ENCODE data around the gene DSCAM. TPM values are rescaled to one million over a fixed set of nuclear protein-coding genes. Genes with fewer than 3 reads are reported as not detected.
"Not testable (repeated sequence)": the region's sequence is repeated elsewhere in the genome, so short reads cannot be mapped to it uniquely, and the experiment has no call there.

Gene DSCAM
- total RNA-seq, 1 experiment from 2014 or later, result 0.03 TPM

DNA sequence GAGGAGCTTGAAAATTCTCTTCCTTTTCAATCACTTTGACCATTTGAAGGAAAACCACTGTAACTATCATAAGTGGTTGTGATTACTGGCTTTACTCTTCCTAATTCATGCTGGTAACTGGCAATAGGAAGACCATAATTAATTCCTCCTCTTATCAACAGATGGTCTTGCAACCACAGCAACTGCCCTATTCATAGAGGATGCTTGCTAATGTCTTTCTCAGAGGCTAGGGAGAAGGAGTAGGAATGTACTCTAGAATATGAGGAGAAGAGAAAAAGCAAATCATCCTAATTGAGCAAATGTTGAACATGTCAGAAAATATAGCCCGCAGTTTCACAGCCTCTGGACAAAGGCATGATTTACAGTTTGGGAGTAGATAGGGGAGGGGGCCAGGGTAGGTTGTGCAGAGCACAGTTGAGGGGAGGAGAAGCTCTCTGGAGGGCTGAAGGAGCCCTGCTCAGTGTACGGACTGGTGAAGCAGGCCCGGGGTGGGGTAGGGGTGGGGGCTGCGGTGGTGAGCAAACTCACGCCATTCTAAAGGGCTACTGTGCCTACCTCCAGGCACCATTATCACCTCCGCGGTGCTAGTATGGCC is 786.8 kb downstream of the DSCAM start:
- no peak for DNase-seq (ENCODE audit: low read depth)

DNA sequence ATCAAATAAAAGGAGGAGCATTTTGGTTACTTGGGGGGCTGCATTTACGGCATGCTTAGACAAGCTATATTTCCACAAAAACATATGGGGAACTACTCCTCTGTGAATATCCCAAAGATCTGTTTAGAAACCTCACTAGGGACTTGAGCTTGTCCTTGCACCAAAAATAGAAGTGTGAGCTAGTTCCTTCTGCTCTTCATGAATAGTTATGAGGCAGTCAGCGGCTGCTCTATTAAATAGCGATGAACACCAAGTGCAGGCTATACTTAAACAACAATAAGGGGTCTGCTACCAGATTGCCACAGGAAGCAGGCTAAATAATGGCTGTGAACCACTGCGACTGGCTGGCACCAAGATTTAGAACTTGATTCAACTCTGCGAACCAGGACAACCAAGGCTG is 789.6 kb downstream of the DSCAM start:
- no peak for DNase-seq (ENCODE audit: low read depth)

DNA sequence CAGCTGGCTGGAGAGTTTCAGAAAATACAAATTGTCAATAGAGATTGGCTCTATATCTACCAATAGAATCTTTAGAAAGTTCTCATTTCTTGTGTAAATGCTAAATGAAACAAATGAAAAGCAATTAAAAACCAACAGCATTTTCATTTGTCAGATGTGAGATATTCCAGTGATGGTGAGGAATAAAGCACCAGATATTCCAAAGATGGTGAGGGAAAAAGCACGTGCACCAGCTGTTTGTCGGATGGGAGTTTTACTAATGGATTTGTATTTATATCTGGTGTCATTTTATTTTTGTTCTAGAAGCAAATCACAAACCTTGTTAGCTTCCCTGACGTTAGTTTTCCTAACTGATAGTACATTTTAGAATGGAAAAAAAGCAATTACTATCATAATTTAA is 790.9 kb downstream of the DSCAM start:
- no peak for DNase-seq (ENCODE audit: low read depth)

DNA sequence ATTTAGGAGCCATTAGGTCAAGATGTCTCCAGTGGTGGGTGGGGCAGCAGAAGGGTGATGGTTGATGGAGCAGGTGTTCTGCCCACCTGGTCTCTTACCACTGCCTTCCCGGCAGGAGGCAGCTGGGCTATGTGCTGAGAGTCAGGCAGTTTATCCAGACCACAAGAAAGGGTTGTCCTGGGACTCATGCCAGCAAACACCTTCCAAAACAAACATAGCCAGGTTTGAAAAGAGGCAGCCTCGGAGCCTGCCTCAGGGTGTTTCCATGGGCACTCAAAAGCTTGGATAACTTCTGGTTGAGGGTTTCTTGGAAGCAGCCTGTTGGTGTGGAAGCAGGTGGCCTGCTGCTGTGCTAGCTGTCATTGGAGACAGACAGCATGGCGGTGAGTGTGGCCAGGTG is 792.6 kb downstream of the DSCAM start:
- DNase-seq (ENCODE audit: low read depth), result no peak

DNA sequence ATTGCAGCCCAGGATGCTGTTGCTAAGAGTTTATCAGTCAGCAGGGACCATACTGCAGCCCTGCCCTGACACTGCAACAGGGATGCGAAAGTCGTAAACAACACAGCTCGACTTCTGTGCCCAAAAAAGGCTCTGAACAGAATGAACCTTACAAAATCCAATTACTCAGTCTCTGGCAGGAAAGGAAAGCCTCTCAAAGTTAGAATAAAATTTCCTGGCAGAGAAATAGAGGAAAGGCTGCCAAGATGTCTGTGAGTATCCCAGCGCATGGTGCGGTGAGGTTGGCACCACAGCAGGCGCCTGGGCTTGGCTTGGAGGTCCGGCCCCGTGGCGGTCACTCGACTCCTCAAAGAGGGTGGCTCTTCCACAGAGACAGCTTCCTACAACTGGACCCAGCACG is 794.0 kb downstream of the DSCAM start:
- no peak for DNase-seq (ENCODE audit: low read depth)

DNA sequence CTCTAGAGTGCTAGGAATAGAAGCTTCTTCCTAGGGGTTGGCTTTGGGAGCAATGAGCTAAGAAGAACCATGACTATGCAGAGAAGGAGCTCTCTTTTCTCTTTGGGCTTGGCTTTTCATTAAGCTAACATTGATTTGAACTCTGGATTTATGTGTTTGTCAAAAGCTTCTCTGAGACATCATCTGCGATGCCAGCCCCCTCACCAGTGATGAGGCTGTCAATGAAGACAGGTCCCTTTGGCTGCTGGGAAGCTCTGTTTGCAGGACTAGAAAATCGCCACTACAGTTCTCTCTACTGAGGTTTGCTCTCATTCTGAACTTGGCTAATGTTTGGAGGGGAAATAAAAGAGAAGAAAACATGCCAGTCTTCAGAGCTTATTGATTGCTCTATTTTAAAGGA is 794.7 kb downstream of the DSCAM start:
- DNase-seq (ENCODE audit: low read depth), result no peak

DNA sequence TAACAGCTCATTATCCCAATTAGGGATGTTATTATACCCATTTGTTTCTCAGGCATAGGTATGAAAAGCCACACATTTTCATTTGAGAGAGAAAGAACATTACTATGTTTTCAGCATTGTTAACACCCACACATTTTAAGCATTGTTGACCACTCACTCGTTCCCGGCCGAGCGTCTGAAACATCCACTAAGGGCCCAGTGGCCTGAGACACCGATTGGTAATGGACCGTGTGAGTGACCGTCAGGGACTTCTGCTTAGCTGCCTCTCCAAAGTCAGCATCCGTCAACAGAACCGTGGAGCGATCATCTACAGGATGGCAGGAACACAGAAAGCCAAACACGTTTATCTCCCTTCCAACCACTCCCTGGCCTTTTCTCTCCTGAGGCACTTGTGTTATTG is 795.2 kb downstream of the DSCAM start:
- DNase-seq (ENCODE audit: low read depth), result no peak

DNA sequence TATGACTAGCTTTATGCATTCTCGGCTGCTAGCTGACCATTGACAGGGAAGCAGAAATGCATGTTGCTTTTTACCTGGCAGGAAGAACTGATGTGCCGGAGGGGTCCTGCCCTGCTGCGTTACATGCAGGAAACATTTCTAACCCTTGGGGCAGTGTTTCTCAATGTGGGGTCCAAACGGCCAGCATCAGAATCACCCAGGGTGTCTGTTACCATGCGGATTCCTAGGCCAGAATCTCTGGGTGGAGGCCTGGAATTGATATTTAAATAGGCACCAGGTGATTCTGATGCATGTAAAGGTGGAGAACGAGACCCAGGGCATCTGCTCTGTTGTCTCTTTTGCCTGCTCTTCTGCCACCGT is 797.0 kb downstream of the DSCAM start:
- DNase-seq (ENCODE audit: low read depth), result no peak

DNA sequence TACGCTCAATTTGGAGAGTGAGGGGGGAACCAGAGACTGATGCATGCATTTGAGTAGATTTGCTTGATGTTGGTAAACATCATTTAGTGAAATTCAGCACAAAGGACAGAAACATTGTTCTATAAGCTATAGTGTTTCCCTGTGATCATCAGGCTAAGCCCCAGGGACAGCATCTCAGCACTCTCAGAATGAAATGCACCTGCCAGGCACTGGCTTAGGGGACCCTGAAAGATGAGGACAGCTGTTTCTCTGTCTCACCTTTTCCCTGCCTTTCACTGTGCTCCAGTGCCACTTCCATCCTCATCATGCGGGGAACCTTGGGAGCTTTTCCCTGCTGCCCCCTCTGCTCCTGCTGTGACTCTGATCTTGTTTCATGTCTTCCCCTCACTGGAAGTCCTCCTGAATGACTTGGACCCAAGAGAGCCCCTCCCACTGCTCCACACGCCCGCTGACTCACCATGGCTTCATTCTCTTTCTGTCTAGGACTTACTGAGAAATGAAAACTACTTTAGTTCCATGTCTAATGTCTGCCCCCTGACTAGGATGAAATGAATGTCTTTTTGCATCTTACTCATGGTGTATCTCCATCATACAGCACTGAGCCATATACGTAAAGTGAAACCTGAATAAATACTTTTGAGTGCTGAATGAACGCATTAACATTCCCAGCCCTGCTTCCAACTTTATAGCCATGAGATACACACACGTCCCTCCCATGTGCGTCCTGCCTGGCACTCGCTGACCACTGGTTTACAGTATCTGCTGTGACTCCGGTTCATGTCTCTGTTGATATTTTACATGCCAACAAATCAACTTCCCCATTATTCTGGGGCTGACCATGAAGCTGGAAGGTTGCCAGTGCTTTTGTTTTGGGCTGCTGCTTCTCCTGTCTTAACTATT is 797.7 kb downstream of the DSCAM start:
- DNase-seq (ENCODE audit: low read depth), result peak; percentile 56

DNA sequence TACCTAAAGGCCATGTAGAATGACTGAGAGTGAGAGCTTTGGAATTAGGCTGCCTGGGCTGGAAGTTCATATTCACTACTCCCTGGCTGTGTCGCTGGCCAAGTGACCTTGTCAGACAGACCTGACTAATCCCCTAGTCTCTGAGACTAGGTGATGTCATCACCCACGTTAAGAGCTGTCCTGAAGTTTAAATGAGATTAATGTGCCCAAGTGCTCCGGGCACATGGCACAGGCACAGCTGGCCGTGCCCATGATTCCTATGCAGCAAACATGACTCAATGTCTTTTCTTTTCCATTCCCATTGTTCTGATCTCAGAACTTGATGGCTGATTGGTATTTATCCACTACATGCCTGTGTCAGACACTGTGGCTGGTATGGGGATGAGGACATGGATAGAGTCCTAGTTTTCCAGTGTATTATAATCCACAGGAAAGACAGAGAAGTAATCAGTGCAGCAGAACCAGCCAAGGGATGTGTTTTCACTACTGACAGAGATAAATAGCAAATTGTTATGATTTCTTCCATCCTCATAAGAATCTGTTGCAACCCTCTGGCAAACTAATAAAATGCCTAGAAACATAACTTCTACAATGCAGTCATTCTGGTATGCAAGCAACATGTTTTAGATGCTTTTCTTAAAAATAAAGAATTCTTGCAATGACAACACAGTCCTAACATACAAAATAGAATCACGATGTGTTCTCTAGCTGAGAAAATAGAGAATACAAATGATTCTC is 798.8 kb downstream of the DSCAM start:
- no peak for DNase-seq (ENCODE audit: low read depth)

DNA sequence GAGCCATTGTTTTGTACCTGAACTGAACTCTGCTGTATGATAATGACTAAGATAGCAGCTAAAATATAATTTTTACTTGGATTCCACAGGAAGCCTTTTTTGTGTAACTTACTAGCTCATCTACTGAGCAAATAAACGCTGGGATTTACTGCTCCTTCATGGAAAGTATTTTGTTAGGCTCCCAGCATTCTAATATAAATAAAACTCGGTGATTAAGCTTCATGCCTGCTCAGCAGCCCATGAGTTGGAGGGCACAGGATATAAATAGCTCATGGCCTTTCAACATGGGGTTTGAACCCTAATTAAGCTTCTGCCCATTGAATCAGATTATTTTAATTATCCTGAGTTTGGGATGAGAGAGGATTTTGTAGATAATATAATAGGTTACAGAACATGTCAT is 799.7 kb downstream of the DSCAM start:
- DNase-seq (ENCODE audit: low read depth), result no peak

DNA sequence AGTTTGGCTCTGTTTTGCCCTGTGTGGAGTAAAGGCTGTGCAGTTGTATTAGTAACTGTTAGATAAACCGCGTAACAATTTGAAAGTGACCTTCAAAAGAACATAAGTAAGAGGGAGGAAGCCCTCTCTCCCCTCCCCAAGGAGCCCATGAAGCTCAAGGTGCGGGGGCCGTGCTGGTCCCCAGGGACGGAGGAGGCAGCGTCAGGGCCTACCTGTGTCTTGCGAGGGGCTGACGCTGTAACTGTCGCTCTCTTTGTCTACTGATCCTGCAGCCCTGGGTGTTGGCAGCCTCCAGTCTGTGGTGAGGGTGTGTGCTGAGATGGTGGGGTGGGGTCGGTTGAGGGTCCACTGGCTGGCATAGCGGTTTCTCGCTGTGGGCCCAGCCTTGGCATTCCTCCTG is 803.1 kb downstream of the DSCAM start:
- no peak for DNase-seq (ENCODE audit: low read depth)

DNA sequence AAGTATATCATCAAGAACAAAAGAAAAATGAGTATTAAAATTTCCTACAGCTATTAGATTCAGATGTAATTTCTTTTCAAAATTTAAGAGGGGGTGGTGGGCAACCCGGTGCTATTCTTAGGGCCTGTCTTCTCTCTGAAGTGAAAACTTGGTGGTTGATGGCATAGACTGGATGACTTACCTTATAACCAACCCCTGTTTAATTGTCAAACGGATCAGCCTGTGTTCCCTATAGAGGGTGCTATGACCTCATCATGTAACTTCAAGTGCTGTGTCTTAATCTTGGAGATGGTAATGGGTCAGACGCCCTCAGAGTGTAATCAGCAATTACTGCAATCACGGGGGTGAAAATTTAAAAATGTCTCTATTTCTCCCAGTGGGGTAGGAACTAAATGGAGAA is 803.5 kb downstream of the DSCAM start:
- DNase-seq (ENCODE audit: low read depth), result no peak

DNA sequence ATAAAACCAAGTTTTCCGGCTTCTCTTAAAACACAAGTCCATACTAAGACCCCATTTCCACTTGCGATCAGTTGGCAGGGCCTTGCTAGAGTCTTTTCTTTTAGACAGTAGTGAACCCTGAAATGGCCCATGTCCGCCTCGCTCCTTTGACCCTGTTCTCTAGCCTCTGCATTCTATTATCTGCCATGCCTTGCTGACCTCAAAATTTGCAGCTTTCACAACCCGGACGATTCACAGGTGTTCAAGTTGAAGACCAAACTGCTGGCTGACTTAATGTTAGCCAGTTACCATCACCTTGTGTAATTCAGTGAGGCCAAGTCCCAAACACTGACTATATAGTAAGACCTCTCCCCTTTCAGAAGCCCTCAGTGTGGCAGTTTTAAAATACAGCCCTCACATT is 805.5 kb downstream of the DSCAM start:
- no peak for DNase-seq (ENCODE audit: low read depth)

DNA sequence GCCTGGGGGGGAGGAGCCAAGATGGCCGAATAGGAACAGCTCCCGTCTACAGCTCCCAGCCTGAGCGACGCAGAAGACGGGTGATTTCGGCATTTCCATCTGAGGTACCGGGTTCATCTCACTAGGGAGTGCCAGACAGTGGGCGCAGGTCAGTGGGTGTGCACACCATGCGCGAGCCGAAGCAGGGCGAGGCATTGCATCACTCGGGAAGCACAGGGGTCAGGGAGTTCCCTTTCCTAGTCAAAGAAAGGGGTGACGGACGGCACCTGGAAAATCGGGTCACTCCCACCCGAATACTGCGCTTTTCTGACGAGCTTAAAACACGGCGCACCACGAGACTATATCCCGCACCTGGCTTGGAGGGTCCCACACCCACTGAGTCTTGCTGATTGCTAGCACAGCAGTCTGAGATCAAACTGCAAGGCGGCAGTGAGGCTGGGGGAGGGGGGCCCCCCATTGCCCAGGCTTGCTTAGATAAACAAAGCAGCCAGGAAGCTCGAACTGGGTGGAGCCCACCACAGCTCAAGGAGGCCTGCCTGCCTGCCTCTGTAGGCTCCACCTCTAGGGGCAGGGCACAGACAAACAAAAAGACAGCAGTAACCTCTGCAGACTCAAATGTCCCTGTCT is 813.7 kb downstream of the DSCAM start:
- DNase-seq (ENCODE audit: low read depth), result not testable (repeated sequence)

DNA sequence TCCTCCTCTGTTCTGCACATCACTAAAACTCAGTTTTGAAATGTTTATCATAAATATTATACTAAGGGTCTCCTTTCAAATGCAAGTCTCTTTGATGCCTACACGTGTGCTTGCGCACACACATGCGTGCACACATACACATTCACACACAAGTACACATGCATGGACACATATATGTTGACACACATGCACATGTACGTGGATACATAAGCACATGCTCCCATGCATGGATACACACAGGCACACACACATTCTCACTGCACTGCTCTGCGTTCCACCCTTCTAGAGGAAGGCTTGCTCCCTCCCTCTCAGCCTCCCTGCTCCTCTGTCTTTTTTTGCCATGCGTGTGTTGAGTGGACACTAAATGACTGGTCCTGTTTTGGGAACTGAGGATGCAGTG is 817.1 kb downstream of the DSCAM start:
- DNase-seq (ENCODE audit: low read depth), result no peak

DNA sequence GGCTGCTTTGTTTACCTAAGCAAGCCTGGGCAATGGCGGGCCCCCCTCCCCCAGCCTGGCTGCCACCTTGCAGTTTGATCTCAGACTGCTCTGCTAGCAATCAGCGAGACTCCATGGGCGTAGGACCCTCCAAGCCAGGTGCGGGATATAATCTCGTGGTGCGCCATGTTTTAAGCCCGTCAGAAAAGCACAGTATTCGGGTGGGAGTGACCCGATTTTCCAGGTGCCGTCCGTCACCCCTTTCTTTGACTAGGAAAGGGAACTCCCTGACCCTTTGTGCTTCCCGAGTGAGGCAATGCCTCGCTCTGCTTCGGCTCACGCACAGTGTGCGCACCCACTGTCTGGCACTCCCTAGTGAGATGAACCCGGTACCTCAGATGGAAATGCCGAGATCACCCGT is 818.6 kb downstream of the DSCAM start:
- DNase-seq (ENCODE audit: low read depth), result not testable (repeated sequence)

DNA sequence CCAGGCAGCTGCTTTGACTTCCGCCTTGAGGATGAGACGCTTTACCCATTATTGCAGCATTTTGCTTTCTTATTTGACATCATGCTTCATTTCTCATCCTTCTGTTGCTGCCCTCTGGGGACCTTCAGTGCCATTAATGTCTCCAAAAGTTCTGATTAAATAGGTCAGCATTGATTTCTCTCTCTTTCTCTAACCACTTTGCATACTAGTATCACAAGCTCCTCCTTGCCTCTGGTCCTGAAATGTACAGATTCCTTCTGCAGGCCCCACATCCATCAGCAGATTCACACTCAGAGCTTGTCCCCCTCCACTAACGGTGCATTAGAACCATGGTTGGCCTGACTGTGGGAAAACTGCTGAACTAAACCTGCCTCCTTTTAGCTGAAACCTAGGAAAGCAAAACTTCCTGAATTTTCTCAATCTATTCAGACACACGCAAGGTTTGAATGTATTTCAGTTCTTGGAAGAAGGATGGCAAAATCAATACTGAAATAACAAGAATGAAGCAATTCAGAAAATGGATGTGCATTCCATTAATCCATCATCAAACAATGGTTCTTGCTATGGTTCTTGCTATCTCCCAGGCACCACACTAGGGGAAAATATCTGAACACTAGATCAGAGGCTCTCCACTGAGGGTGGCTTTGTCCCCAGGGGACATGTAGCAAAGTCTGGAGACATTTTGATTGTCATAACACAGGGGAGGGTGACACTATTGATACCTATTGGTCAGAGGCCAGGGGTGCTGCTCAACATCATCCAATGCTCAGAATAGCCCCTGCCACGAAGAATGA is 825.2 kb downstream of the DSCAM start:
- DNase-seq (ENCODE audit: low read depth), result no peak

DNA sequence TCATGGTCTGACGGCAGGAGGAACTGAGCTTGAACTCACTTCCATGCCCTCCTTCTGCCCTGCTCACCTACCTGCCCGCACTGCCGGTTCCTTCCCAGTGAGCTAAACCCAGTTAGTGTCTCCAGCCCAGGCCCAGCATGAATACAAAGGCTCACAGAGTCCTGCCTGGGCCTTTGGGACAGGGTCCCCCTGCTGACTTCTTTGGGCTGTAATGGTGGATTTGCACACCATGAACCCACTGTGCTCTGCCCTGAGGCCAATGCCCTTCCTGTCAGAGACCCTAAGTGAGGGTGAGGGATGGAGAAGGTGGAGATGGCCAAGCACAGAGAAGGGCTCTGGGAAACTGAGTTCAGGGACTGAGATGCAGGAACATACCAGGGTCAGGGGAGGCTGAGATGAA is 826.3 kb downstream of the DSCAM start:
- DNase-seq (ENCODE audit: low read depth), result no peak

DNA sequence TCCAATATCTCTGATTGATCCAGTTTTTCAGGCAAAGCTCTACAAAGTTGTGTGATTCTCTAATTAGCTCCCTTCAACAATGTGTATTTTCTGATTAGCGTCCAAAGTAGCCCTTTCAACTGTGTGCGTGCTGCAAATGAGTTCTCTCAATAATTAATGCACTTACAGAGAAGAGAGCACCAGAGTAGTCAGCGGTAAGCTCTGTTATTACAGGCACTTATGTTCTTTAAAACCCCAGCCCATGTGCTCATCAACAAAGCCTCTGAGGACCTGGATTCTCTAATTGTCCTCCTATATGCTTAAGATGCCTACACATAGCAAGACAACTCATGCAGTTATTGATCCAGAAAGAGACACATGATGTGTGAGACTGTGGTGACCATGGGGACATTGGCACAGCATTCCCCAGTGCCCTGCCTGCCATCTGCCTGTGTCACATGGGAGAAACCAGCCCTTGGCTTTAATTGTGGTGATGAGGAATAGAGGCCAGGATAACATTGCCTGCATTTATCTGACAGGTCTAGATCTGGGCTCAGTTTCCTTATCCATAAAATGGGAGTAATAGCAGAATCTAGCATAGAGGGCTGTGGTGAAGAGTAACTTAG is 828.0 kb downstream of the DSCAM start:
- no peak for DNase-seq (ENCODE audit: low read depth)

DNA sequence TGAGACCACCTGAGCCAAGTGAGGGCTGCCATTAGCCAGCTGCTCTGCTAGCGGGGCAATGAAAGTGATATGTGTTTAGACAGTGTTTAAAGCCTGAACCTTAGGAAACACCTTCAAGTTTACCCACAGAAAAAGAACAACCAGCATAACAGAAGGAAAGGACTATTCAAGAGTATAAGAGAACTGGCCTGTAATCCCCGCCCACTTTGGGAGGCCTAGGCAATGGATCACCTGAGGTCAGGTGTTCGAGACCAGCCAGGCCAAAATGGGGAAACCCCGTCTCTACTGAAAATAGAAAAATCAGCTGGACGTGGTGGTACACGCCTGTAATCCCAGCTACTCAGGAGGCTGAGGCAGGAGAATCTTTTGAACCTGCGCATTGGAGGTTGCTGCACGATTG is 830.3 kb downstream of the DSCAM start:
- no peak for DNase-seq (ENCODE audit: low read depth)

All from HT1080 (cell line).